GM21786 (cell line): ENCODE results near the gene MVK.

Experiments used
- ATAC-seq: cut with Tn5 transposase; IDR thresholded peaks from one replicate; pipeline ENCODE4 v1.9.1; 2021; ENCODE audit not compliant: unreplicated experiment

Gene MVK

DNA sequence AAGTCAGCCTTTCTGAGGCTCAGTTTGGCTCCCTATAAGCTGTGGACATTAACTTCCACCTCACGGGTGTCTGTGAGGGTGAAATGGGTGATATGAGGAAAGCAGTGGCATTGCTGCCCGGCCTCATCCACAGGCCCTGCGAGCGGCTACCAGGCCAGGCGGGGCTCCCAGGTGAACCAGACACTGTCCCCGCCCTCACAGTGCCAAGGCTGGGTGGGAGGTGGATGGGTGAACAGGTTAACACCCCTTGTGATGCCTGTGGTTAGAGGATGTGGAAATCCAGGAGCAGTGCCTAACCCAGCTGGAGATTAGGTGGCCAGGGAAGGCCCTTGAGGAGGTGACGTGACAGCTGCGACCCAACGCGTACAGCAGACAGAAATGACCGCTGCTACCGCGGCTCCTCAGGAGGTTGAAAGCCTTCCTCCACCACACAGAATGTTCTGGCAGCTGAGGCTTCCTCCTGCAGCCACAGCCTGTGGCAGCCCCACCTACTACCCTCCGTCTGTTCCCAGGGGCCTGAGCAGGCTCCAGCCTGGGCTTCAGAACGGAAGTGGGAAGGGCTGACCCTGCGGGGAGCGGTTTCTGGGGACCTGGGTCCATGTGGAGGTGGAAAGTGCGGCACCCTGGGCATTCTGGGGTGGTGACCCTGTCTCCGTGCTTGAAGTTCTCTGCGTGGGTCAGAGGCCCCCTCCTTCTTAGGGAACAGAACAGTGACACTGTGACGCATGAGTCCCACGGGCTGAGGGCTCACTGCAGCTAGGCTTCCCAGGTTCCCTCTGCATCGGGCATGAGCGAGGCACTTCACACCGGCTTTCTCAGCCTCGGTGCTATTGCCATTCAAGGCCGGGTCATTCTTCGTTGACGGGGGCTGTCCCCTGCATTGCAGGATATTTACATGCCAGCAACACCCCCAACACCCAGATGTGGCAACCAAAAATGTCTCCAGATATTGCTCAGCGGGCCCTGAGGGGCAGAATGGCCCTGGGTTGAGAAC is 10.0 kb upstream of the MVK start:
- ATAC-seq, result no peak

DNA sequence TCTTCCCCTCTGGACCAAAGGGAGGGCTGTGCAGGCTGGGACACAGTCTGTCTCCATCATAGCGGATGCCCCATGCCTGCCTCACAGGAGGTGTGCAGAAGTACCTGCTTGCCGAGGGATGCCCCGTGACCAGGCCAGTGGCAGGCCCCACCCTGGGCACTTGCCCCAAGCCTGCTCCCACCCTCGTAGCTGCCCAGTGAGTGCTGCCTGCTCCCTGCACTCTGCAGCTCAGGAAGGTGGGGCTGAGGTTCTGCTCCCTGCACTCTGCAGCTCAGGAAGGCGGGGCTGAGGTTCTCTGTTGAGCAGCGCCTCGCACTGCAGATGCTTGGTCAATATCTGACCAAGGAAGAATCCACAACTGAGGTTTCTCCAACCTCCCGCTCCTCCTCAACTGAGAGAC is 7.2 kb upstream of the MVK start:
- ATAC-seq, result no peak

DNA sequence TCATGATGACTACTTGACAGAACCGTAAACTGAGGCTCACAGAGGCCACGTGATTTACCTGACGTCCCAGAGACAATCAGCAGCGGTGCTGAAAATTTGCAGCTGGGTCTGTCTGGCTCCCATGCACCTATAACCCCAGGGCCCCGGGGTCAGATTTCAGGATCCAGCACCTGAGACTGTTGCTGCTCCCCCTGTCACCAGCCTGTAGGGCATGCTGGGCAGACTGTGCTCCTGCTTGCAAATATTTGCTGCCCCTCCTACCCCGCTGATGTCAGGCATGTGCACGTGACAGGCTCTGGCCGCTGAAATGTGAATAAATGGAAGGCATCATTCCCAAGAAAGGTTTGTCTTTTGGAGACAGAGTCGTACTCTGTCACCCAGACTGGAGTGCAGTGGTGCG is 6.3 kb upstream of the MVK start:
- no peak for ATAC-seq

DNA sequence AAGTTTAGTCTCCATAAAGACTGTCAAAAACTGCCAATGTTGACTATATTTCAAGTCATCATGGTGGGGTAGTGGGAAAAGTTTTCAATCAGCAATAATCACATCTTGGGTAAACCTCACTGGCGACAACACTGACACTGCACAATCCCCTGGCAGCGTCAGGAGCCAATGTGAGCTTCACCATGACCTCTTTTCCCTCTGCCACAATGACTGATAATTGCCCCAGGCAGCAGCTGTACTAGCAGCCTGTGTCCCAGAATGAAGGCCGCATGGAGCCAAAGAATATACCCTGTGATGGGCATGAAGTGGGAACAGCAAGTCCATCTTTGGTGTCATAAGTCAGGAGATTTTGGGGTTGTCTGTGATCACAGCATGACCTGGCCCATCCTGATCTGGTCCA is 5.6 kb upstream of the MVK start:
- ATAC-seq, result no peak

DNA sequence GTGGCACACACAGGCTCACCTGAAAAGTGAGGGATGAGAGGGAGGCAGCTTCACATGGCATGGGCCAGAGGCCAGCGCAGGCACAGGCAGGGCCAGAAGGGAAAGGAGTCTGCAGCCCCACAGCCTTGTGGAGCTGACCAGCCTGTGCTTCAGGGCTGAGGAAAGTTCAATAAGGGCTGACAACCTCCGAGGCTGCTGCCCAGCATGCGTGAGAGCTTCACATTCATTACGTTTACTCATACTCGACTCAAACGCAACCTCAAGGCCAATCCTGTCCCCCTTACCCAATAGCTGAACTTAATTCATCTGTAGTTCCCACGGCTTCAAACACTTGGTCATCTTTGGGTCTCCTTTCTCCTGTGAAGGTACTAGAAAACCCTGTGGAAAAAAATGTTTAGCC is 5.1 kb upstream of the MVK start:
- ATAC-seq, result no peak

DNA sequence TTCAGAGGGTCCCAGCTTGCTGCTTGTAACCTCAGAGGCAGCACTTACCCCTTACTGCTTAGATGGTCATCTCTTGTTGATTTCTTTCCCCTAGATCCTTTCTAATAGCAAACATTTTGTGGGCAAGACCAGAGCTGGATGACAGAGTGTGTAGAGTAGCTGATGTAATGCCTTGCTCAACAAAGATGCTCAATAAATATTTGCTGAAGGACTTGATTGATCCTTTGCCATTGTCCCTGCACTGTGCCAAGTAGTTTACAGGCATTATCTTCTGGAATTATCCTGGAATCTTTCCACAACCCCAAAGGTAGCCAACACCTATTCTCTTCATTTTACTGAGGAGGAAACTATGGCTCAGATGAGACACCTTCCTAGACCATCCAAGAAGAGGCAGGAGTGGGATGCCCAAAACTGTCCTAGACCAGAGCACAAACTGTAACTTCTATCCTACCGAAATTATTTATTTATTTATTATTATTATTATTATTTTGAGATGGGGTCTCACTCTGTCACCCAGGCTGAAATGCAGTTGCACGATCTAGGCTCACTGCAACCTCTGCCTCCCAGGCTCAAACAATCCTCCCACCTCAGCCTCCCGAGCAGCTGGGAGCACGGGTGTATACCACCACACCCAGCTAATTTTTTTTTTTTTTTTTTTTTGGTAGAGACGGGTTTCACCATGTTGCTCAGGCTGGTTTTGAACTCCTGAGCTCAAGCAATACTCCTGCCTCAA is 1.7 kb upstream of the MVK start:
- no peak for ATAC-seq

DNA sequence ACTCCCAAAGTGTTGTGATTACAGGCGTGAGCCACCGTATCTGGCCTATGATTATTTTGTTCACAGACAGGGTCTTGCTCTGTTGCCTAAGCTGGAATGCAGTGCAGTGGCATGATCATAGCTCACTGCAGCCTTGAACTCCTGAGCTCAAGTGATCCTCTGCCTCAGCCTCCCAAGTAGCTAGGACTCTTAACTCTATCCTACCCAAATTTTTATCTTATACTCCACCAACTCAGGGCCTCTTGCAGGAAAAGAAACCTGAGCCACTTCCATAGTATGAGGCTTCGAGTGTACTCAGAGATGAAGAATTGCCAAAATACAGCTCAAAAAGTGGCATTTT is 1.1 kb upstream of the MVK start:
- no peak for ATAC-seq

DNA sequence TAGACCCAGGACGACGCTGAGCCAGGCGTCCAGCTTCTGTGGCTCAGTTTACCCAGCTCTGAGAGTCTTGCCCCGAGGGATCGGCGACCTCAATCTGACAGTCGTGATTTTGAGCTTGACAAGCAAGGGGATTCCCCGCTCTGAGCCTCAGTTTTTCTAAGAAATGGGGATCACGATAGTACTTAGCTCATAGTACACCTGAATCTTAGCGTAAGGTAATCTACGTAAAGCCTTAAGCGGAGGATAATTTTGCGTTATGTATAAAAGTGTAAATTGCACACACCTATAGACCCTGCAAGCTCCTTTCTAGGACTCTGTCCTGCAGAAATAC is 285 bp downstream of the MVK start:
- no peak for ATAC-seq

DNA sequence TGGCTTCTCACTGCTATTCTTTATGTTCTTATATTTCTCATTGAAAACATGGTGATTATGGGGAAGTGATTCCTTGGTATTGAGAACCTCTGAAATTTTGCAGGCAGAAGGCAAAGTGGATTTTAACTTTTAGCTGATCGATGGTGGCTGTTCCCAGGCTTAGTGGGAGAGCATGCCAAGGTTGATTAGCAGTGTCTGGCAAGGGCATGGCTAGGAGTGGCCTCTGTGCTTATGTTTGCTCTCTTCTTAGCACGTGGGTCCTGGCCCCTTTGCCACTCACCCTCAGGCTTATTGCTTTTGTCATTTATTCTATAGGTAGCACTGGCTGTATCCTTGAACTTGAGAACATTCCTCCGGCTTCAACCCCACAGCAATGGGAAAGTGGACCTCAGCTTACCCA is 2.1 kb downstream of the MVK start:
- no peak for ATAC-seq

DNA sequence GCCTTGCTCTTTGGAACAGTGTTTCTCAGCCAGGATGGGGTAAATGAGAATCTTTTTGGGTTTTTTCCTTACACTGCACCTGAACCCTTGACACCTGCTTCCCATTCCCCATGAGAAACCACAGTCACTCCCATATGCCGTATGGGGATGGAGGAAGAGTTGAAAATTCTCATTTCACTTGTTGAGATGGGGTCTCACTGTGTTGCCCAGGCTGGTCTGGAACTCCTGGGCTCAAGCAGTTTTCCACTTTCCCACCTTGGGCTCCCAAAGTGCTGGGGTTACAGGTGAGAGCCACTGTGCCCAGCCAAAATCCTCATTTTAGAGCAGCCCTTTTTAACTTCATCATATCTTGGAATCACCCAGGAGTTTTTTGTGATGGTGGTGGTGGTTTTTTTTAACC is 3.7 kb downstream of the MVK start:
- ATAC-seq, result no peak

DNA sequence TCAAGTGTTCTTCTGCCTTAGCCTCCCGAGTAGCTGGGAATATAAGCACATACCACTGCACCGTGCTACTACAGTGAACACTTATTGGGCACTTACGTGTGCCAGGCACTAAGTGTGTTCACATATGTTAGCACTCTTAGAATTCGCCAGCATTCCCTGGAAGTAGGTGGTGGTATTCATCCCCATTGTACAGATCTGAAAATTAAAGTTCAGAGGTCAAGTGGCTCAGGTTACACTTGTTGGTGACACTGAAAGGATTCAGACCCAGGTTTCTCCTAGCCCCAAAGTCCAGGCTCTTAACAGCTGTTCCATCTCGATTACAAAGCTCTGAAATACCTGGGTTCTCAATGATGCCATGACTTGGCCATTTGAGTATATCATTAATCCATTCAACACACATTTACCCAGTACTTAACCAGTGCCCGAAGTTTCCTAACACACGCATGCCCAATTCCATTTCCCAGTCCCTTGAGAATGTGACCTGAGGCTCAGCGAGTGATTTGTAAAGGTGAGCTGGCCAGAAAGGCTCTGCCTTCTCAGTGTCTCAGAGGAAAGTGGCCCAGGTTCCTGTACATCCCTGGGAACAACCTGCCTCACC is 4.8 kb downstream of the MVK start:
- no peak for ATAC-seq

DNA sequence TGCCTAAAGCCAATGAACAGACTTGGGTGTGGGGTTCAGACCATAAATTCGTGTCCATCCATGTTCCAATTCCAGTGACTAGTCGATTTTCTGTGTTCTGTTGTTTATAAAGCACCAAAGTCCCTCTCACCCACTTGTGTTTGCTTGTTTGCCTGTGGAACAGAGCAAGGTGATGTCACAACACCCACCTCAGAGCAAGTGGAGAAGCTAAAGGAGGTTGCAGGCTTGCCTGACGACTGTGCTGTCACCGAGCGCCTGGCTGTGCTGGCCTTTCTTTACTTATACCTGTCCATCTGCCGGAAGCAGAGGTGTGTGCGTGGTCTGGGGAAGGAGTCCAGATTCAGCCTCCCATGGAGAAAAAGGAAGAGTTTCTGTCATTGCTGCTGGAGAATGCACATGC is 6.0 kb downstream of the MVK start:
- ATAC-seq, result no peak

DNA sequence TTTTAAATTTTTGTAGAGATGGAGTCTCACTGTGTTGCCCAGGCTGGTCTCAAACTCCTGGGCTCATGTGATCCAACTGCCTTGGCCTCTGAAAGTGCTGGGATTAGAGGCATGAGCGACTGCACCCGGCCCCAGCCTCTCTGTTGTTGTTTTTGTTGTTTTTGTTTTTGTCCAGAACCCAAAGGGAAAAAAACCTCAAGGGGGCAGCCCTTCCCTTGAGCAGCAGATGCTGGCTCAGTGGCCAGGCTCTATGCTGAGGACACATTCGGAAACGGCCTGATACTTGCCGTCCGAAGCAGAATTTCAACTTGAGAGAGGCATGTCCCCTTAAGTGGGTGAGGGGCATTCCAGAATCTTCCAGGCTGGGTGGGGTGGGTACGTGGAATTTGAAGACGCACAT is 6.7 kb downstream of the MVK start:
- no peak for ATAC-seq

DNA sequence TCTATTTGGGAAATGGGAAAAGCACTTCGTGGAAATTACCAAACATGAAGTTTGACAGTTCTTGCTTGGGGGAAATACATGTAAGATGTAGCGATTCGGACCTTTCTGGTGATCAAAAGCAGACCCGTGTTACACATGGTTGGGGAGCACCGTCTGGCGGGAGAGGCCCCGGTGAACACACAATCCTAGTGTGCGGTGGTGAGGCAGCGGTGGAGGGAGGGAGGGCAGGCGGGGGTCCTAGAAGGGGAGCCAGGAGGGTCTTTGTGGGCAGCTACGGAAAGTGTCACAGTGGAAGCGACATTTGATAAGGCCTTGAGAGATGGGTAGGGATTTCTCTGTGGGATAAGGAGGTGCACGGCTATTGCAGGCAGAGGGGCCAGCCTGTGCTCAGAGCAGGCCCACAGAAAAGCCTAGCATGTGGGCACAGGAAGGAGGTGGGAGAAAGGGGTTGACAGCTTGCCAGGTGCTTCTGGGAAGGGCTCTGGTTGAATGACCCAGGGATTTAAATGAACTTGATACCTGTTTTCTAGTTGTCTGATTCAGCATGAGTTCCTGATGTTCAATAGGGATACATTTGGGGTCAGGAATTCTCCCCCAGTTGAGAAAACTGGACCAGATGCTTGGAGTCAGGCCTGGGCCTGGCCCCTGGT is 7.2 kb downstream of the MVK start:
- ATAC-seq, result no peak

DNA sequence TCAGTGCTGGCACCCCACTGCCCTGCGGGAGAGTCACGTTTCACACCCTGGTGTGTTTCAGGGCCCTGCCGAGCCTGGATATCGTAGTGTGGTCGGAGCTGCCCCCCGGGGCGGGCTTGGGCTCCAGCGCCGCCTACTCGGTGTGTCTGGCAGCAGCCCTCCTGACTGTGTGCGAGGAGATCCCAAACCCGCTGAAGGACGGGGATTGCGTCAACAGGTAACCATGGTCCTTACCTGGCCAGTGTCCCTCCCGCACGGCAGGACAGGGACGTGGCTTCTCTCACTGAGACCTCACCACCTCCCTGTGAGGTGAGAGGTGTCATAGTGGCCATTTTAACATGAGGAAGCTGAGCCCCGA is 7.7 kb downstream of the MVK start:
- ATAC-seq, result no peak

DNA sequence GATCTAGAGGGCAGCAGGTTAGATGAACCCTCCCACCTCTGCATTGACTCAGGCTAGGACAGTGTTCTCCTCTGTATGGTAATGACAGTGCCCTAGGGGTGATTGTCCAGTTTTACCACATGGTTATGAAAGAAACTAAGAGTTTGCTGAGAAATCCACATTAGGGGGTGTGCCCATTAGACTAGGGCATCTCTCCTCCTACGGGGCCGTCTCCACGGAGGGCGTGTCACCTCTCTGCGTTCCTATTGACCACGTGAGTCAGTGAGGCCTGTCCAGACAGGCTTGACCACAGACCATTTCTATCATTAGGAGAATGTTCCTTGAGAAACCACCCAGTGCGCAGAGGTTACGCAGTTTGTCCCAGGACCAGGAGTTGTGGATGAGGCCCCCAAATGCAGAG is 8.3 kb downstream of the MVK start:
- ATAC-seq, result no peak

DNA sequence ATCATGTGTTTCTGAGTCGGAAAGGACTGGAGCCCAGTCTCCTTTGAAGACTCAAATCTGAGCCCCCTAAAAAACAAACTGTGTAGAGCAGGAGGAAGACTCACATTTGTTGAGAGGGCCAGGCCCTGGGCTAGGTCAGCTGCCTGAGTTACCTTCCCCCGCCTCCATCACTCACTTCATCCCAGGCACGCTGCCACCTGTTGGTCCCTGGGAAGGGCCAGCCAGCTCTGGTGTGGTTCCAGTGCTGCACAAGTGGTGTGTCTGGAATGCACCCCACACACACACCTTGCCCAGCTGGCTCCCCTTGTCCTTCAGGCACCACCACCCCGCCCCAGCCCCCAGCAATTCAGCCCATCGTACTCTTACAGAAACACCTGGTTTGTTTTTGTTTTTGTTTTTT is 9.0 kb downstream of the MVK start:
- ATAC-seq, result no peak

DNA sequence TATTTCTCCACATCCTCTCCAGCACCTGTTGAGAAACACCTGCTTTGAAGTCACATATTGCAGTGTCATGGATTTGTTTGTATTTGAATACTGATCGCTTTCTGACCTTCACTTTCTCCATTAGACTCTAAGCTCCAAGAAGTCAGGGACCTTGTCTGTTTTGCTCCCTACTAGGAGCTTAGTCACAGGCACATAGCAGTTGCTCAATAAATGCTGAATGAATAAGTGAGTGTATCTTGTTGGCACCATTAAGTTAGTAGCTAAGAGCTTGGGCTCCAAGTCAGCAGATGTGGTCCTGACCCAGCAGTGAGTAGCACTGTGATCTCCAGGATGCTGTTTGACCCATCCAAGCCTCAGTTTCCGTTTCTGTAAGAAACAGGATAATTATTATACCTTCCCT is 10.1 kb downstream of the MVK start:
- no peak for ATAC-seq

DNA sequence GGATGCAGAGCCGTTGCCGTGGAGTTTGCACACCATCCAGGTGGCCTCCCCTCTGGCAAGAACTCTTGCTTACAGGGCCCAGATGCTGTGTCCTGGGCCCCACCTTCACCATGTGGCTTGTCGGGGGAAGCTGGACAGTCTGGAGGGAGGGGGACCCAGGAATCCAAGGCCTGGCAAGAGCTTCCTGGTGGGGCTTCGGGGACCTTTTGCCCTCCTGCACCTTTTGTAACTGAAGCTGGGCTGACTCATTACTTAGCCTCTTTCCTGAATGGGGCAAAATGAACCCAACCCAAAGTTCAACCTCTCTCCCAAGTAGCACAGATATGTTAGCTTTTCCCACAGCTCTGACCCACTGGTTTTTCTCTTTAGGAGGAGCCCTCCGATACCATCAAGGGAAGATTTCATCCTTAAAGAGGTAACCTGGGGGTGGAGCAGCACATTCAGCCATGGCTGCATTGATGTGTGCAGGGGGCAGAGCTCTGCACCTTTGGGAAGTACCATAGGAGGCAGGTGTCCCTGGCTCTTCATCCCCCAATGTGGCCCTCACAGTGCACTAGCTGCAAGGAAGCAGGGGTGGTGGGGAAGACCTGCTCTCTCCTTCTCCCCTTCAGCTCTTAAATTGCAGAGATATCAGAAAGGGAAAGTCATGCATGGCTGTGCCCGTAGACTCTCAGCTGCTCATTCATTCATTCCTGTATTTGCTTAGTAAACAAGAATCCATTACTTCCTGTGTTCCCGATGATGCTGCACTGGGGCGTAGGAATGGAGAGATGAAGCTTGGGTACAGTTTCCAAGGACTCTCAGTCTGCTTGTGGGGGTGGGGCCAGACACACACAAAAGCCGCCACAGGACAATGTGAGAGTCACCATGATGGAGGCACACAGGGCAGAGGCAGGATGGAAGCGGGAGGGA is 13.0 kb downstream of the MVK start:
- no peak for ATAC-seq

DNA sequence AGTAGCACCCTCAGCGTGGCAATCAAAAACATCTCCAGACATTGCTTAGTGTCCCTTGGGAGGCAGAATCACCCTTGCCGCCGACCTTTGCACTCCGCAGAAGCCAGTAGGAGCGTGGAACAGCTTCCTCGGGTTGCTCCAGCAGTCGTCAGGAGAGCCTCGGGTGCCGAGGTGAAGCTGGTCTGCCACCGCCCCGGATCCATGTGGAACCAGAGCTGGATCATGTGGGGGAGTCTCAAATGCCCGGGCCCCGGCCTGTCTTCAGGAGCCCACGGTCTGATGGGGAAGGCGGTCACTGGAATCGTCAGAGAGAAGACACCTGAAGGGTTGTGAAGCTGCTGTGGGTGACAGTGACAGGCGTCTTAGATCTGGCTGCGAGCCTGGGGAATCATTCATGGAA is 14.3 kb downstream of the MVK start:
- no peak for ATAC-seq
